ENCODE measurements around the gene EFCAB13.
"Not testable (repeated sequence)": the region's sequence is repeated elsewhere in the genome, so short reads cannot be mapped to it uniquely, and the experiment has no call there.

EFCAB13 gene

GRCh38 chr17:47330548-47330947 is 6.8 kb downstream of the EFCAB13 start:
- DNase-seq, result no peak

GRCh38 chr17:47332287-47332686 is 8.5 kb downstream of the EFCAB13 start:
- no peak for DNase-seq

GRCh38 chr17:47335101-47335936 is 11.6 kb downstream of the EFCAB13 start:
- no peak for DNase-seq

- no peak for DNase-seq
Observed at GRCh38 chr17:47338026-47338425, 14.3 kb downstream of the EFCAB13 start.

GRCh38 chr17:47352848-47353247 is 29.1 kb downstream of the EFCAB13 start:
- DNase-seq, result no peak

- DNase-seq, result no peak
Observed at GRCh38 chr17:47358652-47359051, 34.9 kb downstream of the EFCAB13 start.

GRCh38 chr17:47363171-47363570 is 39.4 kb downstream of the EFCAB13 start:
- no peak for DNase-seq

- DNase-seq, result no peak
Observed at GRCh38 chr17:47367257-47367656, 43.5 kb downstream of the EFCAB13 start.

- DNase-seq, result no peak
Observed at GRCh38 chr17:47368262-47368661, 44.5 kb downstream of the EFCAB13 start.

- DNase-seq, result not testable (repeated sequence)
Observed at GRCh38 chr17:47370899-47371298, 47.1 kb downstream of the EFCAB13 start.

- no peak for DNase-seq
Observed at GRCh38 chr17:47373002-47373401, 49.2 kb downstream of the EFCAB13 start.

- no peak for DNase-seq
Observed at GRCh38 chr17:47376247-47376646, 52.5 kb downstream of the EFCAB13 start.

- DNase-seq, result no peak
Observed at GRCh38 chr17:47388825-47389224, 65.1 kb downstream of the EFCAB13 start.

GRCh38 chr17:47397532-47398128 is 73.9 kb downstream of the EFCAB13 start:
- DNase-seq, result not testable (repeated sequence)

GRCh38 chr17:47400333-47400732 is 76.6 kb downstream of the EFCAB13 start:
- DNase-seq, result no peak

GRCh38 chr17:47401100-47401499 is 77.3 kb downstream of the EFCAB13 start:
- no peak for DNase-seq

- no peak for DNase-seq
Observed at GRCh38 chr17:47404006-47404405, 80.3 kb downstream of the EFCAB13 start.

- DNase-seq, result no peak
Observed at GRCh38 chr17:47404875-47405274, 81.1 kb downstream of the EFCAB13 start.

GRCh38 chr17:47413872-47414271 is 90.1 kb downstream of the EFCAB13 start:
- no peak for DNase-seq

- DNase-seq, result no peak
Observed at GRCh38 chr17:47414612-47415011, 90.9 kb downstream of the EFCAB13 start.

- DNase-seq, result no peak
Observed at GRCh38 chr17:47423406-47424295, 99.9 kb downstream of the EFCAB13 start.

GRCh38 chr17:47425233-47425632 is 101.5 kb downstream of the EFCAB13 start:
- not testable (repeated sequence) for DNase-seq

- not testable (repeated sequence) for DNase-seq
Observed at GRCh38 chr17:47425887-47426635, 102.3 kb downstream of the EFCAB13 start.
